Cardiac fibroblast (primary cell): Measurements from ENCODE around the gene OBSCN.
"Not testable (repeated sequence)": the region's sequence is repeated elsewhere in the genome, so short reads cannot be mapped to it uniquely, and the experiment has no call there.

Experiments
- DNase-seq, 2 donors: peaks; one replicate each; pipeline versions ENCODE4 v3.0.0 to v3.0.0-alpha.2; 2010; ENCODE audit warnings: low read depth in 2 of 2
- H3K4me3 ChIP-seq, 2 donors: replicated peaks in 1 of 2; 1 replicate in 1 of 2; 2 replicates in 1 of 2; pipeline ENCODE4 v1.5.1; 2011; ENCODE audit warnings: low read depth in 2 of 2, low read length in 2 of 2, mild to moderate bottlenecking in 2 of 2, moderate library complexity in 1 of 2
- CTCF ChIP-seq: IDR thresholded peaks from one replicate; pipeline ENCODE4 v1.5.1; 2011; ENCODE audit warnings: low read depth, mild to moderate bottlenecking, low read length, inconsistent platforms

The OBSCN gene

GRCh38 chr1:228172591-228173527, 35.0 kb upstream of the OBSCN start:
- no peak overlapping the region for H3K4me3 ChIP-seq
- no peak for DNase-seq
- no peak for TF ChIP-seq CTCF

GRCh38 chr1:228173528-228174481, 34.0 kb upstream of the OBSCN start:
- H3K4me3 ChIP-seq, DNase-seq: not testable (repeated sequence)

GRCh38 chr1:228174482-228175315, 33.1 kb upstream of the OBSCN start:
- DNase-seq, result peak in 1 of 2 donors; percentile 22
- TF ChIP-seq CTCF, result no peak
- H3K4me3 ChIP-seq, result no peak overlapping the region

GRCh38 chr1:228175316-228176023, 32.4 kb upstream of the OBSCN start:
- H3K4me3 ChIP-seq, result no peak overlapping the region
- TF ChIP-seq CTCF, result no peak
- DNase-seq, result no peak

- no peak for DNase-seq
- H3K4me3 ChIP-seq, result no peak overlapping the region
- TF ChIP-seq CTCF, result no peak
Observed at GRCh38 chr1:228176024-228176395, 31.8 kb upstream of the OBSCN start.

- no peak for DNase-seq
- H3K4me3 ChIP-seq, result no peak overlapping the region
- TF ChIP-seq CTCF, result no peak
Observed at GRCh38 chr1:228176461-228177182, 31.2 kb upstream of the OBSCN start.
